Neural cell (in vitro differentiated cells): Measurements from ENCODE around the gene HDGFL2.

ENCODE experiments used
- POLR2AphosphoS5 ChIP-seq: IDR thresholded peaks from 2 replicates; pipeline ENCODE4 v1.6.1; 2012
- SMC3 ChIP-seq: fragments of 450-650 bp; conservative IDR thresholded peaks from 2 replicates; pipeline ENCODE4 v1.6.1; 2014; ENCODE audit warnings: antibody characterized with exemption, mild to moderate bottlenecking, moderate library complexity; ENCODE audit not compliant: poor library complexity
- TAF1 ChIP-seq: IDR thresholded peaks from 2 replicates; pipeline ENCODE4 v1.6.1; 2012; ENCODE audit warnings: low read depth

GRCh38 chr19:4507804-4508203 is 35.7 kb downstream of the HDGFL2 start:
- no peak for TF ChIP-seq TAF1
- no peak for TF ChIP-seq SMC3
- TF ChIP-seq POLR2AphosphoS5 = no peak
